HepG2 (cell line): ENCODE measurements around the gene RPS6KA2. TPM values are rescaled to one million over a fixed set of nuclear protein-coding genes. Genes with fewer than 3 reads are reported as not detected.

Source experiments
- ATAC-seq: fragments of 200-7000 bp; cut with Tn5 transposase; 3 replicates; pipeline ENCODE4 v1.9.1; 2020; ENCODE audit warnings: mild to moderate bottlenecking, moderate library complexity
- BruUV-seq: library from RNA; stranded (reverse); fragments of 400-500 nt; replicated peaks from 2 replicates; lab custom pipeline; 2021; lab: Mats Ljungman, UMichigan
- CTCF ChIA-PET: fragments of 300-600 bp; formaldehyde crosslinking; extraction: SDS; loops from one replicate; lab custom pipeline; 2021; ENCODE audit warnings: low total read pairs, inconsistent platforms, low intra/inter-chr PET ratio; lab: Yijun Ruan, JAX
- POLR2A ChIA-PET: fragments of 350-600 bp; sonication (Branson Sonifier 250); formaldehyde crosslinking; loops from one replicate; lab custom pipeline; 2020; ENCODE audit warnings: antibody characterized with exemption, inconsistent platforms; lab: Yijun Ruan, JAX
- DNase-seq: peaks from one replicate; pipeline ENCODE4 v3.0.0-alpha.2; 2015; ENCODE audit warnings: low spot score
- FAIRE-seq: peaks from 3 replicates; lab custom pipeline; 2011; peaks lifted over from hg19 to GRCh38; lab: Jason Lieb, UNC
- H2AFZ ChIP-seq: one replicate; pipeline ENCODE4 v1.6.1; 2011; ENCODE audit warnings: low read length, inconsistent platforms
- H3K27ac ChIP-seq: fragments of 300-600 bp; 3 replicates; pipeline ENCODE4 v1.8.0; 2011; ENCODE audit warnings: mixed run types, mild to moderate bottlenecking, mixed read lengths, low read length, inconsistent platforms; ENCODE audit not compliant: insufficient read depth; ENCODE audit errors: extremely low read length
- H3K27me3 ChIP-seq, 2 experiments: fragments of 200-600 bp in 1 of 2; 2 replicates in 1 of 2; 3 replicates in 1 of 2; pipeline versions ENCODE4 v1.6.0 to v1.8.0; 2011; ENCODE audit warnings: low read length in 2 of 2, mild to moderate bottlenecking in 2 of 2, moderate library complexity in 2 of 2, inconsistent platforms in 1 of 2; ENCODE audit not compliant: insufficient read depth in 2 of 2, control insufficient read depth in 1 of 2
- H3K36me3 ChIP-seq, 2 experiments: fragments of 200-600 bp in 1 of 2; replicated peaks in 1 of 2; 2 replicates in 1 of 2; 3 replicates in 1 of 2; pipeline versions ENCODE4 v1.5.1 to v1.8.0; 2011; ENCODE audit warnings: low read length in 2 of 2, inconsistent platforms in 1 of 2; ENCODE audit not compliant: insufficient read depth in 2 of 2, control insufficient read depth in 1 of 2
- H3K4me1 ChIP-seq: 2 replicates; pipeline ENCODE4 v1.5.1; 2012; ENCODE audit warnings: low read length, inconsistent platforms; ENCODE audit not compliant: insufficient read depth
- H3K4me2 ChIP-seq: 2 replicates; pipeline ENCODE4 v1.6.0; 2011; ENCODE audit warnings: low read depth, low read length, inconsistent platforms
- H3K4me3 ChIP-seq, 3 experiments: fragments of 200-600 bp in 1 of 3; sonication (generic), shearing (Covaris generic) in 1 of 3; replicated peaks in 1 of 3; 2 replicates each; pipeline ENCODE4 v1.5.1; 2011 to 2016; ENCODE audit warnings: low read length in 3 of 3, inconsistent platforms in 2 of 3, low read depth in 2 of 3, mild to moderate bottlenecking in 2 of 3, control low read depth in 1 of 3, mixed read lengths in 1 of 3; ENCODE audit not compliant: insufficient read depth in 1 of 3
- H3K79me2 ChIP-seq: one replicate; pipeline ENCODE4 v1.6.1; 2011; ENCODE audit warnings: low read length, inconsistent platforms; ENCODE audit not compliant: insufficient read depth
- H3K9ac ChIP-seq: 2 replicates; pipeline ENCODE4 v1.6.0; 2011; ENCODE audit warnings: mild to moderate bottlenecking, low read depth, low read length, inconsistent platforms; ENCODE audit not compliant: insufficient read depth
- H3K9me3 ChIP-seq: 2 replicates; pipeline ENCODE4 v1.5.1; 2012; ENCODE audit warnings: mild to moderate bottlenecking, low read length
- H4K20me1 ChIP-seq: 2 replicates; pipeline ENCODE4 v1.6.0; 2011; ENCODE audit warnings: inconsistent platforms, mild to moderate bottlenecking, low read length, moderate library complexity; ENCODE audit not compliant: insufficient read depth
- AKAP8 ChIP-seq: sonication (generic); formaldehyde crosslinking; IDR thresholded peaks from 2 replicates; pipeline ENCODE4 v1.5.1; 2020; ENCODE audit warnings: mild to moderate bottlenecking, missing genetic modification reagents
- ELK4 ChIP-seq: sonication (generic); formaldehyde crosslinking; IDR thresholded peaks from 2 replicates; pipeline ENCODE4 v1.9.0; 2021; ENCODE audit warnings: missing genetic modification reagents, borderline replicate concordance
- HMGXB3 ChIP-seq: sonication (generic); formaldehyde crosslinking; IDR thresholded peaks from 2 replicates; pipeline ENCODE4 v1.4.0; 2020; ENCODE audit warnings: missing genetic modification reagents, borderline replicate concordance
- MBNL3 ChIP-seq: fragments of 250-450 bp; sonication (Bioruptor Pico); conservative IDR thresholded peaks from 2 replicates; pipeline ENCODE4 v1.8.0; 2022; ENCODE audit warnings: mild to moderate bottlenecking, inconsistent platforms
- NR0B2 ChIP-seq: sonication (generic); formaldehyde crosslinking; IDR thresholded peaks from 2 replicates; pipeline ENCODE4 v1.4.0; 2020; ENCODE audit warnings: mild to moderate bottlenecking, missing genetic modification reagents
- PLRG1 ChIP-seq: fragments of 450-650 bp; conservative IDR thresholded peaks from 2 replicates; pipeline ENCODE4 v1.6.1; 2016
- RNF219 ChIP-seq: sonication (generic); formaldehyde crosslinking; IDR thresholded peaks from 2 replicates; pipeline ENCODE4 v1.5.0; 2020; ENCODE audit warnings: mild to moderate bottlenecking, missing genetic modification reagents
- THYN1 ChIP-seq: sonication (generic); formaldehyde crosslinking; IDR thresholded peaks from 2 replicates; pipeline ENCODE4 v1.8.1; 2023; ENCODE audit warnings: low read depth, mild to moderate bottlenecking, moderate library complexity, missing genetic modification reagents, borderline replicate concordance
- ZBTB34 ChIP-seq: sonication (generic); formaldehyde crosslinking; IDR thresholded peaks from 2 replicates; pipeline ENCODE4 v1.8.0; 2022; ENCODE audit warnings: mild to moderate bottlenecking, missing genetic modification reagents
- ZMYM2 ChIP-seq: sonication (generic); formaldehyde crosslinking; IDR thresholded peaks from 2 replicates; pipeline ENCODE4 v1.8.0; 2022; ENCODE audit warnings: mild to moderate bottlenecking, missing genetic modification reagents
- ZNF292 ChIP-seq: sonication (generic); formaldehyde crosslinking; IDR thresholded peaks from 2 replicates; pipeline ENCODE4 v1.8.1; 2022; ENCODE audit warnings: mild to moderate bottlenecking, low read depth, missing genetic modification reagents, borderline replicate concordance
- ZNF547 ChIP-seq: sonication (generic); formaldehyde crosslinking; IDR thresholded peaks from 2 replicates; pipeline ENCODE4 v1.5.1; 2020; ENCODE audit warnings: mild to moderate bottlenecking, missing genetic modification reagents
- ZNF557 ChIP-seq: sonication (generic); formaldehyde crosslinking; IDR thresholded peaks from 2 replicates; pipeline ENCODE4 v1.4.0; 2020; ENCODE audit warnings: missing genetic modification reagents
- ZNF749 ChIP-seq: sonication (generic); formaldehyde crosslinking; IDR thresholded peaks from 2 replicates; pipeline ENCODE4 v1.8.0; 2022; ENCODE audit warnings: mild to moderate bottlenecking, missing genetic modification reagents, moderate library complexity, borderline replicate concordance
- WGBS: methylation state at CpG from one replicate; pipeline ENCODE4 v1.1.6; 2017; ENCODE audit warnings: low lambda C conversion rate; 5-methylcytosine and 5-hydroxymethylcytosine counted together
- in situ Hi-C: cut with HindIII; loops from 2 replicates; pipeline ENCODE4 v1.10.0; 2017; ENCODE audit warnings: low pct_unique_long_range_greater_than_20kb; ENCODE audit not compliant: extremely low pct_ligation_motif_present
- intact Hi-C: fragments of 100-400 bp; cut with micrococcal nuclease; formaldehyde crosslinking; loops from one replicate; pipeline ENCODE4 v1.10.0; 2022; ENCODE audit not compliant: unreplicated experiment
- polyA plus RNA-seq, 8 experiments: library from polyadenylated mRNA; depleted of rRNA in 3 of 8; stranded (reverse) in 7 of 8; unstranded in 1 of 8; fragments of >200 nt; fragmentation: Illumina TruSeq in 4 of 8; extraction: Trizol in 4 of 8; gene quantifications; 2 replicates each; pipeline versions ENCODE4 v1.2.1 to v1.2.3, GENCODE V29; 2011 to 2016; ENCODE audit warnings: low read depth in 4 of 8, missing spikeins in 1 of 8, mixed read lengths in 1 of 8; ENCODE audit not compliant: insufficient read depth in 1 of 8
- total RNA-seq, 5 experiments: library from RNA; depleted of rRNA; stranded (reverse); fragments of >200 nt; fragmentation: Illumina TruSeq; extraction: Trizol; gene quantifications; 2 replicates each; pipeline ENCODE4 v1.2.3, GENCODE V29; 2016; ENCODE audit warnings: low read depth in 1 of 5

The RPS6KA2 gene
- total and polyA plus RNA-seq, 2 of the 13 experiments (the other 11 are each of a cell fraction or from before 2014, with no cell fraction given), result 0.22 to 0.38 TPM

- TF ChIP-seq ELK4 (CRISPR knock-in tag), result no peak
- TF ChIP-seq PLRG1, result no peak
- TF ChIP-seq ZMYM2 (CRISPR knock-in tag), result no peak
- no peak for TF ChIP-seq HMGXB3
- TF ChIP-seq, all 625 proteins: peak for 0
Observed at GRCh38 chr6:166639921-166640320, 12.9 kb upstream of the RPS6KA2 start (continued).

- Histone ChIP-seq H3K36me3 (no peaks in the 10 kb centered on the region), H3K9me3 (no peaks in the 10 kb centered on the region), H3K27ac (no peak overlapping the region), H3K4me2 (no peak overlapping the region), H3K79me2 (no peaks in the 10 kb centered on the region), H3K9ac (no peak overlapping the region), H3K4me3 (no peak overlapping the region), H3K4me1 (no peaks in the 10 kb centered on the region), H3K27me3 (peaks cover 8 to 75% of the 10 kb centered on the region in 2 experiments; a peak in 4 of 5 replicates), H4K20me1 (no peaks in the 10 kb centered on the region; the same call in 1 of the 2 replicates), H2AFZ (no peak overlapping the region)
- in situ Hi-C loops (no loop called here), intact Hi-C loops (no loop called here)
- 21% methylated on average over 7 of the region's 7 CpGs for WGBS
- DNase-seq (no peak), ATAC-seq (no peak), FAIRE-seq (no peak)
- POLR2A ChIA-PET, result no interaction called here
- no TSS peak for BruUV-seq
- CTCF ChIA-PET, result no interaction called here
- TF ChIP-seq ZNF292 (CRISPR knock-in tag), result no peak
- TF ChIP-seq MBNL3 (CRISPR knock-in tag), result no peak
- TF ChIP-seq ZNF749 (CRISPR knock-in tag), result no peak
- TF ChIP-seq RNF219, result no peak
- no peak for TF ChIP-seq AKAP8 (CRISPR knock-in tag)
- TF ChIP-seq THYN1 (CRISPR knock-in tag), result no peak
- TF ChIP-seq ZBTB34 (CRISPR knock-in tag), result no peak
- TF ChIP-seq NR0B2 (CRISPR knock-in tag), result no peak
- TF ChIP-seq ZNF557 (CRISPR knock-in tag), result no peak
- TF ChIP-seq ZNF547, result no peak
Observed at GRCh38 chr6:166638573-166638964, 11.5 kb upstream of the RPS6KA2 start.
